Lung (tissue), 12 donors: ENCODE data around the gene ILRUN. TPM values are rescaled to one million over a fixed set of nuclear protein-coding genes. Genes with fewer than 3 reads are reported as not detected.

ENCODE experiments used
- ATAC-seq: fragments of 200-7000 bp; cut with Tn5 transposase; one replicate; pipeline ENCODE4 v1.9.1; 2020; ENCODE audit warnings: moderate number of reproducible peaks; ENCODE audit not compliant: insufficient read depth, low FRiP score
- DNase-seq, 3 donors: peaks; one replicate each; pipeline ENCODE4 v3.0.0-alpha.2; 2013 to 2017
- H3K27ac ChIP-seq, 2 donors: one replicate each; pipeline ENCODE4 v1.5.1; 2013; ENCODE audit warnings: mild to moderate bottlenecking in 2 of 2, moderate library complexity in 2 of 2, control low read depth in 1 of 2, inconsistent platforms in 1 of 2, low read depth in 1 of 2, low read length in 1 of 2
- H3K27me3 ChIP-seq, 3 donors: one replicate each; pipeline ENCODE4 v1.5.1; 2013; ENCODE audit warnings: low read length in 2 of 3; ENCODE audit not compliant: control insufficient read depth in 3 of 3, insufficient read depth in 3 of 3
- H3K36me3 ChIP-seq, 4 donors: one replicate each; pipeline ENCODE4 v1.5.1; 2013; ENCODE audit warnings: low read length in 4 of 4, mild to moderate bottlenecking in 1 of 4, moderate library complexity in 1 of 4; ENCODE audit not compliant: control insufficient read depth in 4 of 4, insufficient read depth in 4 of 4
- H3K4me1 ChIP-seq, 5 donors: one replicate each; pipeline ENCODE4 v1.5.1; 2013; ENCODE audit warnings: low read length in 5 of 5, mild to moderate bottlenecking in 2 of 5, moderate library complexity in 1 of 5; ENCODE audit not compliant: control insufficient read depth in 5 of 5, insufficient read depth in 5 of 5
- H3K4me3 ChIP-seq: one replicate; pipeline ENCODE4 v1.5.1; 2013; ENCODE audit warnings: mild to moderate bottlenecking, control low read depth, moderate library complexity
- H3K9ac ChIP-seq, 2 donors: one replicate each; pipeline ENCODE4 v1.5.1; 2013; ENCODE audit warnings: low read length in 2 of 2, control low read depth in 1 of 2; ENCODE audit not compliant: insufficient read depth in 1 of 2
- H3K9me3 ChIP-seq, 4 donors: one replicate each; pipeline ENCODE4 v1.5.1; 2013; ENCODE audit warnings: low read length in 3 of 4, mild to moderate bottlenecking in 1 of 4, moderate library complexity in 1 of 4; ENCODE audit not compliant: control insufficient read depth in 4 of 4, insufficient read depth in 3 of 4
- CTCF ChIP-seq: IDR thresholded peaks from 2 replicates; pipeline ENCODE4 v1.5.1; 2012; ENCODE audit warnings: mild to moderate bottlenecking; ENCODE audit errors: control extremely low read depth, extremely low read depth
- whole genome bisulfite sequencing, 2 donors: extraction: QIAGEN DNeasy Blood & Tissue Kit; methylation state at CpG; one replicate each; pipeline ENCODE4 v1.1.7; 2013; 5-methylcytosine and 5-hydroxymethylcytosine counted together
- polyA plus RNA-seq, 2 donors: library from polyadenylated mRNA; stranded (reverse); fragments of 200-250 nt; gene quantifications; one replicate each; pipeline ENCODE4 v1.2.1, GENCODE V29; 2013
- total RNA-seq, 2 donors: library from RNA; depleted of rRNA in 1 of 2; stranded (reverse); fragments of >200 nt in 1 of 2; gene quantifications; one replicate each; pipeline ENCODE4 v1.2.1, GENCODE V29; 2014 to 2021
- donor health status: control.
- donor health status: control.
- donor health status: Bipolar disorder and iron deficiency.
- donor health status: healthy.
- donor health status: DM: yes; HTN: yes; CAD: no.

ILRUN gene
- total and polyA plus RNA-seq, 4 donors: 51.9 to 70.1 (median 56.0) TPM

- TF ChIP-seq CTCF: no peak
- ATAC-seq (no peak), DNase-seq (no peak)
- H3K4me3 ChIP-seq: no peak overlapping the region
- H3K4me1 ChIP-seq: peaks cover 0 to 2% (median 0%) of the 10 kb centered on the region in 5 donors
- WGBS, 2 donors: 89% methylated on average over 7 of the region's 7 CpGs
- H3K27me3 ChIP-seq: no peaks in the 10 kb centered on the region
- no peaks in the 10 kb centered on the region for H3K36me3 ChIP-seq
- H3K9me3 ChIP-seq: no peaks in the 10 kb centered on the region
- no peak overlapping the region for H3K27ac ChIP-seq
- H3K9ac ChIP-seq: no peak overlapping the region
These were observed 47.2 kb upstream of the ILRUN start for GRCh38 chr6:34743625-34744293.

DNA sequence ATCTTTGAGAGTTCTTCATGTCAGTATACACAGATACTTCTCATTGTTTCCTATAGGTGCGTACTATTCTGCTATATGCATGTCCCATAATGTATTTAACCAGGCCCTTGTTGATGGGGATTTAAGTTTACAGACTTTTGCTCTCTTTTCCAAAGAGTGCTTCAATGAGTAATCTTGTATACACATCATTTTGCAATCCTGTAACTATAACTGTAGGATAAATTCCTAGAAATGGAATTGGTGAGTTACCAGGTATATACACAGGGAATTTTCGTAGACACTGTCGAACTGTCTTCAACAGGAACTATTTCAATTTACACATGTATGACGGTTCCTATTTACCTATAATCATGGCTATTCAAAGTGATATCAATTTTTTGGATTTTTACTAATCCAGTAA is 45.5 kb upstream of the ILRUN start:
- Histone ChIP-seq H3K4me1 (peaks cover 0 to 2% (median 0%) of the 10 kb centered on the region in 5 donors), H3K9me3 (no peaks in the 10 kb centered on the region), H3K27me3 (no peaks in the 10 kb centered on the region), H3K4me3 (no peak overlapping the region), H3K27ac (no peak overlapping the region), H3K36me3 (no peaks in the 10 kb centered on the region), H3K9ac (no peak overlapping the region)
- DNase-seq (no peak), ATAC-seq (no peak)
- WGBS, 2 donors: 91 to 97% methylated on average over 4 of the region's 4 CpGs
- no peak for TF ChIP-seq CTCF

DNA sequence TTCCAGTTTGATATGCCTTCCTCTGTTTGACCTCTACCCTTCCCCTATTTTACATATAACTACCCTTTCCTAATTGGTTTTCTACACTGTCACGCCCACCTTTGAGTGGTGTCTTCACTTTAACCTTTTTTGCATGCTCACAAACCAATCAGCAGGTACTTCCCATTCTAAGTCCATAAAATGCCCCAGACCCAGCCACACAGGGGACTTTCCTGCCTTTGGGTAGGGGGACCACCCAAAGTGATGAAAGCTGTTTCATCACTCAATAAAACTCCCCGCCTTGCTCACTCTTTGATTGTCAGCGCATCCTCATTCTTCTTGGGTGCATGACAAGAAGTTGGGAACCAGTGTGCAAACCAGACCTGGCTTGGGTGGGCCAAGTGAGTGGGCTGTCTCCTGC is 40.3 kb upstream of the ILRUN start:
- Histone ChIP-seq H3K36me3 (no peaks in the 10 kb centered on the region), H3K4me3 (no peak overlapping the region), H3K9me3 (no peaks in the 10 kb centered on the region), H3K4me1 (no peaks in the 10 kb centered on the region), H3K9ac (no peak overlapping the region), H3K27ac (no peak overlapping the region), H3K27me3 (no peaks in the 10 kb centered on the region)
- TF ChIP-seq CTCF: no peak
- DNase-seq: no peak
- 96 to 98% methylated on average over 3 of the region's 3 CpGs for WGBS, 2 donors
- ATAC-seq: no peak
